Measurements from ENCODE around the gene SNAI3.
A peak's percentile ranks its signal among the peaks of the same experiment; 100 is the strongest.

SNAI3 gene

DNA sequence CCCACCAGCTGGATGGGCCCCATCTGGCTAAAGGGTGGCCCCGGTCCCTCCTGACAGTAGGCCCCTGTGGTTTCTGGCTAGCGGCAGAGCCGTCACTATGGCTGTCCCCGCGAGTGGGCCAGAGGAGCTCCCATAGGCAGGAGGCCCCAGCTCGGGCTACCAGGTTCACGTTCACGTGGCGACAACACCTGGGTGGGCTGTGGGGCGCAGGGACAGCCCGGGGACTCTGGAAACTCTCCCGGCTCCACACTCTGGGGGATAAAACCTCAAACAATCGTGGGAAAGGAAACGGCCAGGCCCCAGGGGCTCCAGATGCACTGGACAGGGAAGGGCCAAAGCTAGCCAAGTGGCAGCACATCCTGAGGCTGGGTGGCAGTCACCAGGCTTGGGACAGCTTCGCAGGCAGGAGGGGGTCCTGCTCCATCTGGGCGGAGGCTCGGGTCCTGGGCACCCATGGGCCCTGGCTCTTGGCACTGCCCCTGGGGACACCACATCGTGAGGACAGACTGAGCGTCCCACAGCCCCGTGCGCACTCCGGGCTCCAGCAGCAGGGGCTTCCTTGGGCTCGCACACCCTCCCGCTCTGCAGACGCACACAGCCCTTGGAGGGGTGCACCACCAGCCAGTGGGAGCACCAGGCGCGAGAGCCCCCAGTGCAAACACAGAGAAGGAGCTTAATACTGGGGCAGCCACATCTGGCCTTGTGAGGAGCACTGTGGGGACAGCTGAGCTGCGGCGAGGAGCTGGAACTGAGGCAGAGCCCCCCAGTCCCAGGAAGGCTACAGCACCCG lies 15.5 kb upstream of the SNAI3 start:
- no peak overlapping the region for H3K4me3 ChIP-seq
- DNase-seq = no peak
- H3K36me3 ChIP-seq = peaks cover 20 to 64% (median 28%) of the 10 kb centered on the region in 3 donors
- TF ChIP-seq, protein P1, sequence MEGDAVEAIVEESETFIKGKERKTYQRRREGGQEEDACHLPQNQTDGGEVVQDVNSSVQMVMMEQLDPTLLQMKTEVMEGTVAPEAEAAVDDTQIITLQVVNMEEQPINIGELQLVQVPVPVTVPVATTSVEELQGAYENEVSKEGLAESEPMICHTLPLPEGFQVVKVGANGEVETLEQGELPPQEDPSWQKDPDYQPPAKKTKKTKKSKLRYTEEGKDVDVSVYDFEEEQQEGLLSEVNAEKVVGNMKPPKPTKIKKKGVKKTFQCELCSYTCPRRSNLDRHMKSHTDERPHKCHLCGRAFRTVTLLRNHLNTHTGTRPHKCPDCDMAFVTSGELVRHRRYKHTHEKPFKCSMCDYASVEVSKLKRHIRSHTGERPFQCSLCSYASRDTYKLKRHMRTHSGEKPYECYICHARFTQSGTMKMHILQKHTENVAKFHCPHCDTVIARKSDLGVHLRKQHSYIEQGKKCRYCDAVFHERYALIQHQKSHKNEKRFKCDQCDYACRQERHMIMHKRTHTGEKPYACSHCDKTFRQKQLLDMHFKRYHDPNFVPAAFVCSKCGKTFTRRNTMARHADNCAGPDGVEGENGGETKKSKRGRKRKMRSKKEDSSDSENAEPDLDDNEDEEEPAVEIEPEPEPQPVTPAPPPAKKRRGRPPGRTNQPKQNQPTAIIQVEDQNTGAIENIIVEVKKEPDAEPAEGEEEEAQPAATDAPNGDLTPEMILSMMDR (IDR thresholded peaks at IDR 0.05) = no peak
- H3K27ac ChIP-seq = no peak overlapping the region
- intact Hi-C loops (cut with DNase I; ENCODE audit: low total_unique reads) = no loop called here
- peaks cover 0 to 35% (median 22%) of the 10 kb centered on the region in 4 donors for H3K4me1 ChIP-seq
- no peaks in the 10 kb centered on the region for H3K27me3 ChIP-seq
- H3K9me3 ChIP-seq = no peaks in the 10 kb centered on the region

DNA sequence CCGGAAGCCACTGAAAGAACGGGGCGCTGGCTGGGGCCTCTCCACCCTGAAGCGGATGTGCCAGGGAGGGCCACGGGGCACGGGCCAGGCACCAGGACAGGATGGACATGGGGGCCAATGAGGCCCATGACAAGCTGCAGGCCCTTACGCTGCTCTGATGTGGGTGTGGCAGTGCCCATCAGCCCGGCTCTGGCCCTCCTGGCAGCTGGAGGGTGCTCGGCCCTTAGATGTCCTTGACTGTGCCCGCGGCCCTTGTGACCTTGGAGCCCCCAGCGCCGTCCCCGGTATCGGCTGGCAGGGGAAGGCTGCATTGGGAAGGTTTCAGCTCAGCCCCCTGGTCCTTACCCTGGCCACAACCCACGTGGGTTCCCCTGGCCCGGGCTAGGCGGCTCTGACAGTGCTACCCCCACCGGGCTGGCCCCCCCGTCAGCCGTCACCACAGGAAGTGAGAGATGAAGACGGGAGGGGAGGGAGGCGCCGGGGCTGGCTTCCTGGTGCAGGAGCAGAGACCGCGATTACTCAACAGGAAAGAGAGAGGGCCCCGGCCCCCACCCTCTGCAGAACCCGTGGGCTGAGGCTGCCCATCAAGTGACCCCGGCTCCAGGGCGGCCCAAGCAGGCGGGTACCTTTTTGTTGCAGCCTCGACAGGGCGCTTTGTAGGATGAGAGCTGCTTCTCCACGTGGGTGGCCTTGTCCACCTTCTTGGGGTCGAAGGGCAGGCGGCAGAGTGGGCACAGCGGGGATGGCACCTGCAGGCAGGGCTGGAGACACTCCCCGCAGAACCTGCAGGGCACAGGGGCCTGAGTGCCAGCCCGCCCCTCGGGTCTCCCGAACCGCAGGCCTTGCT lies 14.6 kb upstream of the SNAI3 start:
- Histone ChIP-seq H3K27me3 (no peaks in the 10 kb centered on the region), H3K9me3 (no peaks in the 10 kb centered on the region), H3K36me3 (peaks cover 20 to 73% (median 32%) of the 10 kb centered on the region in 3 donors), H3K27ac (no peak overlapping the region), H3K4me1 (peaks cover 0 to 33% (median 20%) of the 10 kb centered on the region in 4 donors), H3K4me3 (no peak overlapping the region)
- intact Hi-C loops (cut with DNase I; ENCODE audit: low total_unique reads) = no loop called here
- DNase-seq = peak; percentile 92
- TF ChIP-seq, protein P1 (IDR thresholded peaks at IDR 0.05) = no peak

DNA sequence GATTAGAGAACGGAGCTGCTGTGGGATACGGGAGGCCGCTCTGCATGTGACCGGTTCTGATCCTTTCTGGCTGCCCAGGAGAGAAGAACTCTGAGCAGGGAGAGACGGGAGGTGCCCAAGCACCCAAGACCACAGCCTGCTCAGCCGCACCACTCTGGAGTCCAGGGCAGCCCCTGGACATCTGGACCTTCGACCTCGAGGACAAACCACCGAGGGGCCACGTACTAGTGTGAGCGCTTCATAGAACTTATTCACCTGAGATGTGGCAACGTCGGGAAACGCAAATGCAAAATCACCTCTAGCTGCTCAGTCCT lies 14.0 kb upstream of the SNAI3 start:
- peaks cover 20 to 77% (median 32%) of the 10 kb centered on the region in 3 donors for H3K36me3 ChIP-seq

DNA sequence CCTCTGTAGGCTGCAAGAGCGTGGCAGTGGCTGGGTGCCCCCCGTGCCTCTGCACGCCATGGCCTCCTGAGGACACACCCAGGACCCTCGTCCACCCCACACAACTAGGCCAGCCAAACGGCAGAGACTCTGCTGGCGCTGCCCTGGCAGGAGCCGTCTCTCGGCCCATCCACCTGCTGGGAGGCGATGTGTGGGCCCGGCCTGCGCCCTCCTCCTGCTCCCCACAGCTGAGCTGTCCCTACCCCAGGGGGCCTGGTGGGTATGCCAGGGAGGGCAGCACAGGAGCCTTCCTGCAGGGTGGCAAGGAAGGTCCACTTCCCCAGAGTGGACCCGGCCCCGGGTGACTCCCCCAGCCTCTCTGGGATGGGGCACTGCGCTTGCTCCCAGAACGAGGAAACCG lies 12.9 kb upstream of the SNAI3 start:
- H3K4me1 ChIP-seq = peaks cover 0 to 17% (median 6%) of the 10 kb centered on the region in 4 donors
- no peaks in the 10 kb centered on the region for H3K27me3 ChIP-seq
- H3K36me3 ChIP-seq = peaks cover 20 to 77% (median 32%) of the 10 kb centered on the region in 3 donors
- intact Hi-C loops (cut with DNase I; ENCODE audit: low total_unique reads) = no loop called here
- TF ChIP-seq, protein P1 (IDR thresholded peaks at IDR 0.05) = no peak
- no peak overlapping the region for H3K4me3 ChIP-seq
- H3K27ac ChIP-seq = no peak overlapping the region
- DNase-seq = no peak
- no peaks in the 10 kb centered on the region for H3K9me3 ChIP-seq

More for the DNA sequence above, 14.0 kb upstream of the SNAI3 start:
- intact Hi-C loops (cut with DNase I; ENCODE audit: low total_unique reads) = no loop called here
- no peaks in the 10 kb centered on the region for H3K9me3 ChIP-seq
- no peak overlapping the region for H3K27ac ChIP-seq
- no peak for DNase-seq
- no peaks in the 10 kb centered on the region for H3K27me3 ChIP-seq
- H3K4me1 ChIP-seq = peaks cover 0 to 28% (median 16%) of the 10 kb centered on the region in 4 donors
- TF ChIP-seq, protein P1 (IDR thresholded peaks at IDR 0.05) = no peak
- no peak overlapping the region for H3K4me3 ChIP-seq

- no peaks in the 10 kb centered on the region for H3K9me3 ChIP-seq
- no peak overlapping the region for H3K27ac ChIP-seq
- peaks cover 20 to 77% (median 32%) of the 10 kb centered on the region in 3 donors for H3K36me3 ChIP-seq
- H3K4me1 ChIP-seq = peaks cover 0 to 15% (median 3%) of the 10 kb centered on the region in 4 donors
- intact Hi-C loops (cut with DNase I; ENCODE audit: low total_unique reads) = no loop called here
- H3K4me3 ChIP-seq = no peak overlapping the region
- no peaks in the 10 kb centered on the region for H3K27me3 ChIP-seq
- no peak for DNase-seq
- TF ChIP-seq, protein P1 (IDR thresholded peaks at IDR 0.05) = no peak
These were observed 12.3 kb upstream of the SNAI3 start for GRCh38 chr16:88698646-88699045.

Data from tibial artery (tissue), 4 donors.